Lower lobe of right lung (tissue), 2 donors: ENCODE results near the gene OBSL1. TPM values are rescaled to one million over a fixed set of nuclear protein-coding genes. Genes with fewer than 3 reads are reported as not detected.

Source experiments
- ATAC-seq, 2 donors: fragments of 200-7000 bp; cut with Tn5 transposase; one replicate each; pipeline ENCODE4 v1.9.1; 2020 to 2022; ENCODE audit warnings: mild to moderate bottlenecking in 2 of 2, moderate library complexity in 2 of 2
- DNase-seq: peaks from one replicate; pipeline ENCODE4 v3.0.0-alpha.2; 2020
- H3K27ac ChIP-seq: fragments of 200-600 bp; one replicate; pipeline ENCODE4 v1.8.0; 2022
- H3K27me3 ChIP-seq: fragments of 200-600 bp; one replicate; pipeline ENCODE4 v1.8.0; 2022; ENCODE audit warnings: low read depth
- H3K36me3 ChIP-seq: fragments of 200-600 bp; one replicate; pipeline ENCODE4 v1.8.0; 2022; ENCODE audit warnings: mild to moderate bottlenecking
- H3K4me1 ChIP-seq: fragments of 200-600 bp; one replicate; pipeline ENCODE4 v1.8.0; 2022
- H3K4me3 ChIP-seq: fragments of 200-600 bp; one replicate; pipeline ENCODE4 v1.8.0; 2022; ENCODE audit warnings: mild to moderate bottlenecking
- H3K9me3 ChIP-seq: fragments of 200-600 bp; one replicate; pipeline ENCODE4 v1.8.0; 2022
- intact Hi-C: fragments of 100-400 bp; cut with DNase I; formaldehyde crosslinking; loops from one replicate; pipeline ENCODE4 v1.11.0; 2022
- total RNA-seq: library from RNA; stranded (reverse); fragmentation: NEBNext Ultra II Directional; extraction: Animal tissue kit (Norgen Biotek cat#: 25700); gene quantifications from one replicate; pipeline ENCODE4 v1.2.1, GENCODE V29; 2021
- TF ChIP-seq, protein P1 (sequence below): fragments of 200-600 bp; IDR thresholded peaks from one replicate; pipeline ENCODE4 v1.8.0; 2022; ENCODE audit warnings: antibody characterized with exemption, mild to moderate bottlenecking
- donor health status: DM: no; HTN: yes; CAD: no; lungs with severe emphysema.

OBSL1 gene
- total RNA-seq, 1 donor from 2014 or later: 49.4 TPM

DNA sequence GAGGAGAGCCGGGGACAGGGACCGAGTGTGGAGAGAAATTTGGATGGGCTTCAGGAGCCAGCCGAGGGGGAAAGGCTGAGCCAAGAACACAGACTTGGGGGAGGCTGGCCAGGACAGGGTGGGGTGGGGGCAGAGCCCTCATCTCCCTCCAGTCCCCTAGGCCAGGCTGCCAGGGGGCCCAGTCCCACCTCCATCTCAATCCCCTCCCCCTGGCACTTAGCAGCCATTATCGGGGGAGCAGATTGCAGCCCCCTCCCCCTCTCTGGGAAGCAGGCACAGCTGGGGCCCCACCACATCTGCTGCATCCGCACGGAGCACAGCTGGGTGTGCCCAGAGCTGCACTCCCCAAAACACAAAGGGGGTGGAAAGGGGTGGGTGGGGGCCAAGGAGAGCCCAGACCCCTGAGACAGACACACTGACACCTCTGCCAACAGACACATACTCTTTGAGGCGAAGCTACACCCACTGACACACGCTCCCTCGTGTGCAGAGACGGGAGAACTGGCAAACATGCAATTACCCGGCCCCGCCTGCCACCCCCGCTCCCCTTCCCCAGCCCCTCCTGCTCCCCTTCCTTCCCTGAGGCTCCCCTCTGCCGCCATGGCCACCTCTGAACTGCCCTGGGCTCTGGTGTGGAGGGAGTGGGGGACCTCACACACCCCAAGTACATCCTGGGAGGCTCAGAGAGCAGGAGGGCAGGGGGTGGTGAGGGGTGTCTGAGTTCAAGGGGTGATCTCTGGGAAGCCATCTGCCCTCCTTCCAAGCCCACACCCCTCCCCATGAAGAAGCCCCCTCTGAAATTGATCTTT is 62.2 kb downstream of the OBSL1 start:
- Histone ChIP-seq H3K27ac (no peak overlapping the region), H3K4me1 (peaks cover 16% of the 10 kb centered on the region), H3K4me3 (no peak overlapping the region), H3K27me3 (peaks cover 52% of the 10 kb centered on the region), H3K9me3 (no peaks in the 10 kb centered on the region), H3K36me3 (peaks cover 32% of the 10 kb centered on the region)
- peak; percentile 6 to 25 for ATAC-seq
- TF ChIP-seq, protein P1, sequence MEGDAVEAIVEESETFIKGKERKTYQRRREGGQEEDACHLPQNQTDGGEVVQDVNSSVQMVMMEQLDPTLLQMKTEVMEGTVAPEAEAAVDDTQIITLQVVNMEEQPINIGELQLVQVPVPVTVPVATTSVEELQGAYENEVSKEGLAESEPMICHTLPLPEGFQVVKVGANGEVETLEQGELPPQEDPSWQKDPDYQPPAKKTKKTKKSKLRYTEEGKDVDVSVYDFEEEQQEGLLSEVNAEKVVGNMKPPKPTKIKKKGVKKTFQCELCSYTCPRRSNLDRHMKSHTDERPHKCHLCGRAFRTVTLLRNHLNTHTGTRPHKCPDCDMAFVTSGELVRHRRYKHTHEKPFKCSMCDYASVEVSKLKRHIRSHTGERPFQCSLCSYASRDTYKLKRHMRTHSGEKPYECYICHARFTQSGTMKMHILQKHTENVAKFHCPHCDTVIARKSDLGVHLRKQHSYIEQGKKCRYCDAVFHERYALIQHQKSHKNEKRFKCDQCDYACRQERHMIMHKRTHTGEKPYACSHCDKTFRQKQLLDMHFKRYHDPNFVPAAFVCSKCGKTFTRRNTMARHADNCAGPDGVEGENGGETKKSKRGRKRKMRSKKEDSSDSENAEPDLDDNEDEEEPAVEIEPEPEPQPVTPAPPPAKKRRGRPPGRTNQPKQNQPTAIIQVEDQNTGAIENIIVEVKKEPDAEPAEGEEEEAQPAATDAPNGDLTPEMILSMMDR: no peak
- intact Hi-C loops: no loop called here
- DNase-seq: no peak

DNA sequence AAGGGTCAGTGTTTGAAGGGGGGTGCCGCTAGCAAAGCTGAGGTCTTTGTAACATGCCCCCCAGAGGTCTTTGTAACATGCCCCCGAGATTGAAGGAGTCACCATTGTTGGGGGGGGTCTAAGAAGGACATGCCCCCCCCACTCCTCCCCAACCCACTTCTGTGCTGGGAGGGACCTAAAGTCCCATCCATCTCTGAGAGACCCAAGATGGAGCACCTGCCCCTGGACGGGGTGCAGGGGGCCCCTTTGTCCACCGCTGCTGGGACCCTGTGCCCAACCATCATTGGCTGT is 63.0 kb downstream of the OBSL1 start:
- ATAC-seq: no peak

DNA sequence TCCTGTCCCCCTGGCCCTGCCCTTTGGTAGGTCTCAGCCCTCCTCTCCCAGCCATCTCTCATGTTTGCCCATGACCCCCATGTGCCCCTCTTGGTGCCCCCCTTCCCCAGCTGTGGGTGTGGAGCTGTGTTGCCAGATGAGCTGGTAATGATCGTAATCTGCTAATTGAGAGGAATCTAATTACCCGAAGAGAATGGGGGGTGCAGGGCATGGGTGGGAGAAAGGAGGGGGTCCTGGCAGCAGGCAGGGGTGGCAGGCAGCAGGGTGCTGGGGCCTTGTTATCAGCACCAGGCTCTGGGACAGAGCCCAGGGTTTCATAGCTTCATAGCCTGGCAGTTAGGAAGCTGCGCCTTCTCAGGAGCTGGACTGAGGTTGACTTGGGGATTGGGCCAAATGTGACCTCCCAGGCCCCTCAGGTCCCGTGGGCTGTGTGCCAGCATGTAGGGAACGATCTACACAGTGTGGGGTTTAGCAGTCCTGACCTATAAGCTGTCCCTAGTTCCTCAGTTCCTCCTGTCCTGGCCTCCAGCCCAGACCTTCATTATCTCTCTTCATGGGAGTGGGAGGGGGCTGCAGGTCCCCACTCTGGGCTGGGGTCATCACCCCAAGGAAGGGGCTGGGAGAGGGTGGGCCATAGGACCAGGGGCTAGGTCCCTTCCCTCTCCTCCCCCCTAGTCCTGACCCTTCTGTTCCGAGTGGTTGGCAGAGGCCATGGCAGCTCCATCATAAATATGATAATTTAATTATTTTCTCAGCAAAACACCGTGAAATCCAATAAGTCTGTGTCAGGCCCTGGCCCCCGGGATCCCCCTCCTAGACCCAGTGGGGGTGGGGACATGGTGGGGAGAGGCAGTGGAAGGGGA is 63.5 kb downstream of the OBSL1 start:
- H3K4me1 ChIP-seq: peaks cover 16% of the 10 kb centered on the region
- H3K9me3 ChIP-seq: no peaks in the 10 kb centered on the region
- H3K36me3 ChIP-seq: peaks cover 46% of the 10 kb centered on the region
- H3K27ac ChIP-seq: no peak overlapping the region
- intact Hi-C loops: no loop called here
- no peak for DNase-seq
- ATAC-seq: no peak
- H3K4me3 ChIP-seq: no peak overlapping the region
- H3K27me3 ChIP-seq: peaks cover 39% of the 10 kb centered on the region
- TF ChIP-seq, protein P1: no peak

More for the DNA sequence above, 63.0 kb downstream of the OBSL1 start:
- no peak overlapping the region for H3K27ac ChIP-seq
- H3K36me3 ChIP-seq: peaks cover 40% of the 10 kb centered on the region
- H3K4me1 ChIP-seq: peaks cover 16% of the 10 kb centered on the region
- TF ChIP-seq, protein P1: no peak
- H3K9me3 ChIP-seq: no peaks in the 10 kb centered on the region
- H3K27me3 ChIP-seq: peaks cover 44% of the 10 kb centered on the region
- no peak for DNase-seq
- no peak overlapping the region for H3K4me3 ChIP-seq
- intact Hi-C loops: no loop called here

DNA sequence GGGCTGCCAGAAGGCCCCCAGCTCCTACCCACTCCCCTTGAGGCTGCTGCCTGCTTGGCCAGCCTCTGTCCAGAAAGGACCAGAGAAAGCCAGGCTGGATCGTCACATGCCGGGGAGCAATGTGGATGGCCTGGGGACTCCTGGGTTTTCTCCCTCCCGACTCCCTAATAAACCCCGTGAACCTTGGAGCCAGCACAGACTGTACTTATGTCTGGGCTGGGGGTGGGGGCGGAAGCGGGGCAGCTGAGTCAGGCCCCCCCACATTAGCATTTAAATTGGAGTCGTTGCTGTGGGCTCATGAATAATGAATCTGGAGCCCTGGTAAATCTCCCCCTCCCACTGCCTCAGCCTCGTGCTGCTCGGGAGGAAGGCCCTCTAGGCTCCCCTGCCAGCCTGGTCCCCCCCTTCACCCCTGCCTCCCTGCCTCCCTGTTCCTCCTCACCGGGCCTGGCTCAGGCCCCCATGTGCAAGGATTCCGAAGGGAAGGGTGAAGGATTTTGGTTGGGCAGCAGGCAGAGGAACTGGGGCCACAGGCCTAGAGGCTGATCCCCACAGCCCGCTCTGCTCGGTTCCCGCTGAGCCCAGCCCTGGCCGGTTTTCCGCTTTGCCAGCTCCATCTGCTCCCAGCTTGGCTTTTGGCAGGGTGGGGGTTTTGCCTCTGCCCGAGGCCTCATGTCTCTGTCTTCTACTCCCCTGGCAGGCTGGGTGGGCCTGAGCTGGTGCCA is 64.4 kb downstream of the OBSL1 start:
- peaks cover 30% of the 10 kb centered on the region for H3K27me3 ChIP-seq
- no peak overlapping the region for H3K4me3 ChIP-seq
- DNase-seq: no peak
- intact Hi-C loops: no loop called here
- no peak overlapping the region for H3K27ac ChIP-seq
- TF ChIP-seq, protein P1: no peak
- H3K9me3 ChIP-seq: no peaks in the 10 kb centered on the region
- no peak for ATAC-seq
- peaks cover 16% of the 10 kb centered on the region for H3K4me1 ChIP-seq
- peaks cover 52% of the 10 kb centered on the region for H3K36me3 ChIP-seq

DNA sequence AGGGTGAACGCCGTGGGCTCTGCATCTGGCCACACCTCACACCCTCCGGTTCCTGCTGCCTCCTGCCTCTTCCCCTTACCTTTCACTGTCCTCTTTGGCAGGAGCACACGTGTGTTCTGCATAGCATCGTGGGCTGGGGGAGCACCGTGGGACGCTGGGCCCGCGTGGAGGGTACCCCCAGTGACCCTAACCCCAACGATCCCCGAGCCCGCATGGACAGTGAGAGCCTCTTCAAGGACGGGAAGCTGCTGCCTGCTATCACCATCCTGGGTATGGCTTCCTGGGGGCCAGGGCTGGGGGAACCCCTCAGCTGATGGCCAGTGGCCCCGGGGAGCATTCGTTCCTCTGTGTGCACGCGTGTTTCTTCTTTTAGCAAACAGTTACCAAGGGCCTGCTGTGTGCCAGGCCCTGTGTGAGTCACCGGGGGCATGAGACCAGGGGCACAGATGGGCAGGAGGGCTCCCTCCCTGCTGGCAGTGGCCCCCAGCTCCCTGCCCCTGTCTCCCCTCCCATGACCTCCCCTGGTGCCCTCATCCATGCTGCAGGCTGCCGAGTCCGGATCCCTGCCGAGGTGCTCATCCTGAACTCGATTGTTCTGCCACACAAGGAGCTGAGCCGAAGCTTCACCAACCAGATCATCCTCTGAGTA is 65.1 kb downstream of the OBSL1 start:
- Histone ChIP-seq H3K36me3 (peaks cover 55% of the 10 kb centered on the region), H3K4me1 (peaks cover 16% of the 10 kb centered on the region), H3K27me3 (peaks cover 23% of the 10 kb centered on the region), H3K9me3 (no peaks in the 10 kb centered on the region), H3K4me3 (no peak overlapping the region), H3K27ac (no peak overlapping the region)
- ATAC-seq (no peak), DNase-seq (no peak)
- TF ChIP-seq, protein P1: no peak
- intact Hi-C loops: no loop called here
